Right renal pelvis (tissue), 4 donors: ENCODE data around the gene SAP30L. TPM values are rescaled to one million over a fixed set of nuclear protein-coding genes. Genes with fewer than 3 reads are reported as not detected.

ENCODE experiments used
- DNase-seq, 4 donors: peaks; one replicate each; pipeline ENCODE4 v3.0.0-alpha.2; 2013; ENCODE audit warnings: low read depth in 4 of 4, low spot score in 3 of 4, missing footprints in 1 of 4
- polyA plus RNA-seq, 4 donors: library from polyadenylated mRNA; unstranded; fragments of 120-200 nt; gene quantifications; one replicate each; pipeline ENCODE4 v1.2.1, GENCODE V29; 2013; ENCODE audit not compliant: insufficient read length in 4 of 4

The SAP30L gene
- polyA plus RNA-seq, 4 donors, result 43.1 to 52.7 (median 51.5) TPM

GRCh38 chr5:154479160-154479943, 33.6 kb downstream of the SAP30L start:
- no peak for DNase-seq

DNA sequence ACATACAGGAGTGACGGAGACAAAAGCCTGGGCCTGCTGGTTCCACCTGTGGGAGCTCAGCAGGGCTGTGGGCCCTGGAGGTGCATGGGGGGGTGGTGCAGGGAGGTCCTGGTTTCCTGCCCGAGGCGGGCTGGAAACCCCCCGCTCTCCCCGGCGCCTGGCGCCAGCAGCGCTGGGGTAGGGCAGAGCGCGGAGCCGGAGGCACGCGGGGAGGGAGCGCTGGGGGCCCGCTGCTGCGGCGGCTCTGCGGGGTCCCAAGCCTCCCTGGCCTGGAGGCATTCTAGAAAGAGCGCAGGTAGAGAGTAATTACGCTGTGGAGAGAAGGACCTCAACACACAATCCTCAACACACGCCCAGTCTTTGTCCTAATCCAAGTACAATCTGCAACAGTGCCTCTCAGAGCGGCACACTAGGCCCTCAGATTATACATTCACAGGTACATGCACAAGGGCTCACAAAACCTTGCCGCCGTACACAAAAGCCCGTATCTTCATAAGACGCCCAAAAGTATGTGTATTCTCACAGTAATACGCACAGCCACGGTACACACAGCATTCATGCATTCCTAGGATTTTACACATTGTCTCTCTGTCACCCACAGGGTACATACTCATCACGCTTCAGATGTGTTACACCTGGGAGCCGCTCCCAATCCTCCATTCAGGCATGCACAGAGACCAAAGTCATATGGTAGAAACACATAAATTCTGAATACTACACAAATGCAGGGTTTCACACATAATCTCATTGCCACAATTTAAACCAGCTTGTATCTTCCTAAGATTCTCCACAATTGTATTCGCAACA, 34.4 kb downstream of the SAP30L start:
- no peak for DNase-seq

- DNase-seq, result no peak
Observed at GRCh38 chr5:154480847-154481246, 35.0 kb downstream of the SAP30L start.

DNA sequence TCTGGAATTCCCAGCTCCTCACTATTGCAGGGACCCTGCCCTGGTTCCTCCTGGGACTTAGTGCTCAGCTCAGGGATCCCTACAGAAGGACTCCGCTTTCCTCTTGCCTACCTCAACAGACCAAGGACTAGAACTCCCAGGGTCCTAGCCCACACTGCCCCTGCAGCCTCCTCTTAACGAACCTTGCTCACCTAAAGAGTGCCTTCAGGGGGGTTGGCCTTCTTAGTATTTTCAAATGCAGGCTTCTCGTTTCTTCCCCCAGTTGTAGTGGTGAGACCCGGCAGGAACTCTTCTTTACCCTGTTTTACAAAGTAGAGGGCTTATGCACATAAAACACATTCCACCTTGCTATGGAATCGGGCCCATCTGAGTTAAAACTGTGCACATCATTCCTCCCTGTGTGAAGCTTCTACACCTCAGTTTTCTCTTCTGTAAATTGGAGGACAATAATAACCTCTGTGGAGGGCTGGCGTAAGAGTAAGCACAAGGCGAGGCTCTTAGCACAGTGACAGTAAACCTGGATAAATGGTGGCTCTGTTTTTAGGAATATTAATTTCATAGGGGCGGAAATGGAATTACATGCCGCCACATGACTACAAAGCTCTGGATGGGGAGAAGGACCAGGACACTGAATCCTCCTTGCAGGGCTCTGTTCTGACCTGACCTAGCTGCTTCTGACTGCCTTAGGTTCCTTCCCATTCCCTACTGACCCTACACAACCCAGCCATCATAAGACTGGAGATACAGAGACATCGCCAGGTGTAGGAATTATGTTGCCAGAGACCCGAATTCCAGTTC, 36.0 kb downstream of the SAP30L start:
- no peak for DNase-seq

GRCh38 chr5:154482528-154483449, 37.0 kb downstream of the SAP30L start:
- DNase-seq, result no peak

DNA sequence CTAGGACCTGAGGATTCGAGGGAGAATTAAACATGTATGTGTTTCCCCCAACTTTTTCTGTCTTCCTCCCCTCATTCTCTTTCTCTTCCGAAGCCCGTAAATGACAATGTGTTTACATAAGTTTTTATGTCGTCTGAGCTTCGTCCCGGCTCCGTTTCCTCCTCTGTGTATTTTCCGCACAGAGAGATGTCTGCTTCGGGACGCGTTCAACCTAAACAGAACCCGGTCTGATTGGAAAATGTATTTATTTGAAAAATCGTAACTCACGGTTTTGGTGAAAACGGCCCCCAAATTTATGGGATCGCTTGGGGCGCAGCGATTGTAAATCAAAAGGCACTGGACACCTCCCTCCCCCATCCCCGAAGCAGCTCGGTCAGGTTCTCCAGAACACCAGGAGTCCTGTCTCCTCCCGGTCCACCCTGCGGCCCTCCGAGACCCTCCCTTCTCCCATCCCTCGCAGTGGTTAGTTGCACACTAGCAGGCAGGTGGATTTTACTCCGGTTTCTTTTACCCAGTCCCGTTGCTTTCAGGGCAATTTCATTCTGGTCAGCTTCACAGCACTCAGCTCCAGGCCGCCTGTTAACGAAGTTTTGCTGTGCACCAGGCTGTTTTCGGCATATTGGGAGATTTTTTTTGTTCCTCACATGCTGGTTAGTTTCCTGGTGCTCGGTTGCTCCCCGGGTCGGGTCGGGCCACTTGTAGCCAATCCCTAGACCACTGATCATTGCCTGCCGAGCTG, 38.0 kb downstream of the SAP30L start:
- no peak for DNase-seq

DNA sequence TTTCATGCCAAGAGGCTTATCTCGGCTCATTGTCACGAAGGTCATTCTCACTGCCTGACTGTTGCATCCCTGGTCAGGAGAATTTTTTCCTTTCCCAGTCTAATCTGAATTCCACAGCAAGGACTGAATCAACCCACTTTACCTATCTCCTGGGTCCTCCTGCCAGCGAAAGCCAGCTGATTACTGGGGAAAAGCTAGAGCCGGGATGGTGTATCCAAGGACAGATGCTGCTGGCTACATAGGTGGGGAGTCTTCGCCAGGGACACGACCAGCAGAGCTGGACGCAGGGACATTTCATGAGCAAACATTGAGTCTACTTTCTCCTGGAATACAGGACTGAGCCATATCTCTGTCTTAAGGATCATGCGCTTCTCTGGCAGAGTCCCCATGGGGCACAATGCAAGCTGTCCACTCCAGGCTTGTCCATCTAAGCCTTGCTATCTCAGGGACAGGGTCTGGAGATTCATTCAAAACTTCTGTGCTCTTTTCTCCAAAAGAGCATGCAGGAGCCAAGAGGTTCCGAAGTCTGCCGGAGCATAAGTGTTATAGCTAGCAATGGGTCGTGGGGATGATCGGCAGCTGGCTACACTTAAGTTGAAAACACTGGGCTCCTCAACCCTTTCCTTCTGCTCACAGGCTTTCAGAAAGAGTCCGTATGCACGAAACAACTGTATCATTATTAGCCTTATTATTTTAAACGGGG, 38.7 kb downstream of the SAP30L start:
- no peak for DNase-seq

DNA sequence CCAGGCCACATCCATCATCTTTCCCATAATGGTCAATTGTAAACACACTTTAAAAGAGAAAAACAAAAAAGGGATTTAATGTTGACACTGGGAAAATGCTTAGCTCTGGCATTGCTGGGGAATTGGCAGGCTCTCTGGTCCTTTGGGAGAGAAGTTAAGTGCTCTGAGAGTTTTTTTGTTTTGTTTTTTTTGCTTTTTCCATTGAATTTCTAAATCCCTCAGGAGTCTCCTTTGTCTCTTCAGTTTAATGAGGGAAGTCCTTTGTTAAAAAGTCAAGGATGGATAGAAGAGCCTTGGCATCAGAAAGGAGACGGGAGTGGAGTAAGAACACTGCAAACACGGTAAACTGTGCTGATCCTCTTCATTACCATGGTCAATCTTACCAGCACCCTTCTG, 39.3 kb downstream of the SAP30L start:
- no peak for DNase-seq

GRCh38 chr5:154485850-154486426, 40.1 kb downstream of the SAP30L start:
- no peak for DNase-seq

GRCh38 chr5:154486427-154486866, 40.6 kb downstream of the SAP30L start:
- no peak for DNase-seq

GRCh38 chr5:154487541-154487940, 41.7 kb downstream of the SAP30L start:
- DNase-seq, result no peak

- DNase-seq, result no peak
Observed at GRCh38 chr5:154491941-154492340, 46.1 kb downstream of the SAP30L start.

DNA sequence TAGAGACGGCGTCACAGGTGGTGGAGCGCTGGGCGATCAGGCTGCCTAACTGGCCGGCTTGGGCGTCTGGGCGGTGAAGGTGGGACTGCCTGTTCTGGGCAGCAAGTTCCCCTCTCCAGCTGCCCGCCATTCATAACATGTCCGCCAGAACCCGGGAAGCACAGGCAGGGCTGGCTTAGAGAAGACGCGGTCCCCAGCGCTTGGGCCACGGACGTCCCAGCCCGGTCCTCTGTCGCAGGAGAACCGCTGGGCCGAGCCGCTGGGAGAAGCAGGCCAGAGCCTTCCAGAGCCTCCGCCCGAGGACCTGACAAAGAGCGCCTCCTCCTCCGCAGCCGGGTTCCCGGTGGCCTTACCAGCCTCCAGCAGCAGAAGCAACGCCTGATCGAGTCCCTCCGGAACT, 47.5 kb downstream of the SAP30L start:
- DNase-seq, result no peak

DNA sequence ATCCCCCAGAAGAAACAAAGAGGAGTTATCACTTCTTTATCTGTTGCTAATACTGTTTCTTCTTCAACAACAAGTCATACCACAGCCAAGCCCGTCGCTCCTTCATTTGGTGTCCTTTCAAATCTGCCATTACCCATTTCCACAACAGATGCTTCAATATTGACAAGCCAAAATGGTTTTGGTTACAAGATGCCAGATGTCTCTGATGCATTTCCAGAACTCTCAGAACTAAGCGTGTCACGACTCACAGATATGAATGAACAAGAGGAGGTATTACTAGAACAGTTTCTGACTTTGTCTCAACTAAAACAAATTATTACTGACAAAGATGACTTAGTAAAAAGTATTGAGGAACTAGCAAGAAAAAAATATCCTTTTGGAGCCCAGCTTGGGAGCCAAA, 48.2 kb downstream of the SAP30L start:
- DNase-seq, result no peak

DNA sequence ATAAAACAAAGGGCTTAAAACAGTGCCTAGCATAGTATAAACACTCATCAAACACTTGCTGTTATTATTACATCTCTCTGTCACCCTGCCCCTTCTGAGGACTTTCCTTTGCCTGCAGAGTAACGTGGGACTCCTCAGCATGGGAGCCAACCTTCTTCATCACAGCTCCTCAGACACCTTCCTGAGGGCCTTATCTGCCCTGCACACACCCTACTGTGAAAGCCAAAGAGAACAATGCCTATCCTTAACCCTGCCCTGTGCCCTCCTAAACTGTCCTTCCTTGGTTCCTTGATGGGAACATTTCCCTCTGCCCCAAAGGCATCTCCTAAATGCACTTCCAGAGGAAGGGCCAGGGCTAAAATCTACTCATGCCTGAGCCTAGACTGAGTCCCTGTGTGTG, 52.8 kb downstream of the SAP30L start:
- no peak for DNase-seq

DNA sequence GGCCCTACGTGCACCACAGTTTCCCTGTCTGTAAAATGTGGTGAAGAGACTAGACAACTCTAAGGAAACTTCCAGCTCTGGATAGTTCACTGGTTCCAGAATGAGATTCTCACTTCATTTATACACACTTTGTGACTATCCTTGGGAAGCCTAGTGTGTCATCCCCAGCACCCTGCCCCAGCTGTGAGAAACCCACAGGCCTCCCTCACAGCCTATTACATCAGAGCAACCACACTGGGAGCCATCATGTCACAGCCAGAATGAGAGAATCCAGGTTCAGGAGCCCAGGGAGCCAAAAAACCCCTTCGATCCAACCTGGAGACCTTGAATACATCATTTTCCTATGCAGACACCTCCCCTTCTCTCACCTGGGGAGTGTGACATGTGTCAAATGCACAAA, 53.2 kb downstream of the SAP30L start:
- no peak for DNase-seq

DNA sequence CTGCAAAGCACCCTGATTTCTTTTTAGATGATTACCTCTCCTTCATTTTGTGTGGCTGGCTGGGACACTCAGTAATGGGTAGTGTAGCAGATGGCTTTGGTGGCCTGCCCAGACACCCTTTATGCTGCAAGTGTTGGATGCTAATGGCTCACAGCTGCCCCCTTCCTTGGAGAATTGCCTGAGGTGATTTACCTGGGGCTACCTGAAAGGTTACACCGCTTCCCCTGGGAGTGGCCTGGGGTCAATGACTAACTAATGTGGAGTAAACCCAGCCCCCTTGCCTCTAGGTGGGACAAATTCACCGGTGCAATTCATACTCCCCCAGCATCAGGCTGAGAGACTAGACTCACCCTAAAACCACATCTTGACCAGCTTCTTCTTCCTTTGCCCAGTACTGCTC, 55.8 kb downstream of the SAP30L start:
- no peak for DNase-seq

- DNase-seq, result no peak
Observed at GRCh38 chr5:154502180-154502579, 56.4 kb downstream of the SAP30L start.

- no peak for DNase-seq
Observed at GRCh38 chr5:154503698-154504039, 57.9 kb downstream of the SAP30L start.
